ENCODE results near the gene NR1D1. TPM values are rescaled to one million over a fixed set of nuclear protein-coding genes. Genes with fewer than 3 reads are reported as not detected.

Gene NR1D1
- polyA plus RNA-seq, 1 donor (not counting 4 experiments of a cell fraction or from before 2014, with no cell fraction given) = 1.0 TPM

GRCh38 chr17:40093580-40094201 is 6.7 kb downstream of the NR1D1 start:
- FAIRE-seq (peak; percentile 29), DNase-seq (ENCODE audit: low read depth, low spot score) (no peak)
- Histone ChIP-seq H3K4me3 (ENCODE audit: control insufficient read depth in 2 of 3, extremely low read depth in 1 of 3, insufficient read depth in 2 of 3, low read depth in 1 of 3, low read length in 3 of 3) (no peak overlapping the region), H3K4me2 (ENCODE audit: control insufficient read depth, extremely low read depth, insufficient read depth, low read depth, low read length) (no peak overlapping the region), H3K9ac (ENCODE audit: control insufficient read depth, extremely low read depth, insufficient read depth, low read length) (no peak overlapping the region), H3K27me3 (ENCODE audit: control insufficient read depth, extremely low read depth, insufficient read depth, low read length) (no peaks in the 10 kb centered on the region), H3K9me1 (ENCODE audit: control insufficient read depth, extremely low read depth, insufficient read depth, low read length) (no peaks in the 10 kb centered on the region), H3K9me3 (ENCODE audit: control insufficient read depth, low read depth, low read length) (no peaks in the 10 kb centered on the region), H3K79me2 (ENCODE audit: control insufficient read depth, insufficient read depth, low read length) (peaks cover 4% of the 10 kb centered on the region), H3K4me1 (ENCODE audit: control insufficient read depth, extremely low read depth, insufficient read depth, low read length) (peaks cover 30% of the 10 kb centered on the region), H4K20me1 (ENCODE audit: control insufficient read depth, extremely low read depth, insufficient read depth, low read length) (no peaks in the 10 kb centered on the region), H3K27ac (ENCODE audit: control insufficient read depth, insufficient read depth, low read length) (no peak overlapping the region), H2AFZ (ENCODE audit: control insufficient read depth, low read length) (no peak overlapping the region), H3K36me3 (ENCODE audit: control insufficient read depth in 2 of 2, extremely low read depth in 1 of 2, insufficient read depth in 2 of 2, low read length in 2 of 2) (peaks cover 26 to 47% of the 10 kb centered on the region in 2 experiments)
- TF ChIP-seq CTCF (optimal IDR thresholded peaks at IDR 0.05 in 1 of 3, IDR thresholded peaks at IDR 0.05 in 1 of 3, conservative IDR thresholded peaks at IDR 0.05 in 1 of 3; ENCODE audit: extremely low read depth in 1 of 3, insufficient read depth in 2 of 3, low read length in 3 of 3) (no peak), EZH2 (IDR thresholded peaks at IDR 0.05; ENCODE audit: low read length) (no peak)
- dilution Hi-C loops (cut with MboI; ENCODE audit: extremely low pct_ligation_motif_present, low sequenced_read_pairs) = no loop called here

GRCh38 chr17:40093005-40093579 is 7.3 kb downstream of the NR1D1 start:
- no peak overlapping the region for H3K27ac ChIP-seq (ENCODE audit: control insufficient read depth, insufficient read depth, low read length)
- no peaks in the 10 kb centered on the region for H3K9me1 ChIP-seq (ENCODE audit: control insufficient read depth, extremely low read depth, insufficient read depth, low read length)
- H3K4me2 ChIP-seq (ENCODE audit: control insufficient read depth, extremely low read depth, insufficient read depth, low read depth, low read length) = no peak overlapping the region
- H3K27me3 ChIP-seq (ENCODE audit: control insufficient read depth, extremely low read depth, insufficient read depth, low read length) = no peaks in the 10 kb centered on the region
- H3K4me3 ChIP-seq (ENCODE audit: control insufficient read depth in 2 of 3, extremely low read depth in 1 of 3, insufficient read depth in 2 of 3, low read depth in 1 of 3, low read length in 3 of 3) = no peak overlapping the region
- no peak overlapping the region for H2AFZ ChIP-seq (ENCODE audit: control insufficient read depth, low read length)
- dilution Hi-C loops (cut with MboI; ENCODE audit: extremely low pct_ligation_motif_present, low sequenced_read_pairs) = no loop called here
- no peaks in the 10 kb centered on the region for H3K9me3 ChIP-seq (ENCODE audit: control insufficient read depth, low read depth, low read length)
- H3K36me3 ChIP-seq (ENCODE audit: control insufficient read depth in 2 of 2, extremely low read depth in 1 of 2, insufficient read depth in 2 of 2, low read length in 2 of 2) = peaks cover 28 to 43% of the 10 kb centered on the region in 2 experiments
- DNase-seq (ENCODE audit: low read depth, low spot score) (no peak), FAIRE-seq (no peak)
- no peaks in the 10 kb centered on the region for H4K20me1 ChIP-seq (ENCODE audit: control insufficient read depth, extremely low read depth, insufficient read depth, low read length)
- H3K9ac ChIP-seq (ENCODE audit: control insufficient read depth, extremely low read depth, insufficient read depth, low read length) = no peak overlapping the region
- TF ChIP-seq EZH2 (IDR thresholded peaks at IDR 0.05; ENCODE audit: low read length) (no peak), CTCF (optimal IDR thresholded peaks at IDR 0.05 in 1 of 3, IDR thresholded peaks at IDR 0.05 in 1 of 3, conservative IDR thresholded peaks at IDR 0.05 in 1 of 3; ENCODE audit: extremely low read depth in 1 of 3, insufficient read depth in 2 of 3, low read length in 3 of 3) (no peak)
- peaks cover 24% of the 10 kb centered on the region for H3K4me1 ChIP-seq (ENCODE audit: control insufficient read depth, extremely low read depth, insufficient read depth, low read length)
- H3K79me2 ChIP-seq (ENCODE audit: control insufficient read depth, insufficient read depth, low read length) = peaks cover 3% of the 10 kb centered on the region
